Fibroblast of skin of abdomen (primary cell): ENCODE results near the gene SMPDL3A.
A peak's percentile ranks its signal among the peaks of the same experiment; 100 is the strongest.

ENCODE experiments used
- DNase-seq: peaks from one replicate; pipeline ENCODE4 v3.0.0-alpha.2; 2013

SMPDL3A gene

GRCh38 chr6:122806291-122806690, 17.2 kb downstream of the SMPDL3A start:
- DNase-seq, result peak; percentile 20

GRCh38 chr6:122808121-122808885, 19.2 kb downstream of the SMPDL3A start:
- DNase-seq, result no peak

DNA sequence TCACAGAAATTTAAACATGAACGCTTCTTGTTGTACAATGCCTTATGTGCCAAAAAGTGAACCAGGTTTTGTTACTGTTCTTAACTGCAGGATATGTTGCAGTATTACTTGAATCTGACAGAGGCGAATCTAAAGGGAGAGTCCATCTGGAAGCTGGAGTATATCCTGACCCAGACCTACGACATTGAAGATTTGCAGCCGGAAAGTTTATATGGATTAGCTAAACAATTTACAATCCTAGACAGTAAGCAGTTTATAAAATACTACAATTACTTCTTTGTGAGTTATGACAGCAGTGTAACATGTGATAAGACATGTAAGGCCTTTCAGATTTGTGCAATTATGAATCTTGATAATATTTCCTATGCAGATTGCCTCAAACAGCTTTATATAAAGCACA, 19.9 kb downstream of the SMPDL3A start:
- no peak for DNase-seq

DNA sequence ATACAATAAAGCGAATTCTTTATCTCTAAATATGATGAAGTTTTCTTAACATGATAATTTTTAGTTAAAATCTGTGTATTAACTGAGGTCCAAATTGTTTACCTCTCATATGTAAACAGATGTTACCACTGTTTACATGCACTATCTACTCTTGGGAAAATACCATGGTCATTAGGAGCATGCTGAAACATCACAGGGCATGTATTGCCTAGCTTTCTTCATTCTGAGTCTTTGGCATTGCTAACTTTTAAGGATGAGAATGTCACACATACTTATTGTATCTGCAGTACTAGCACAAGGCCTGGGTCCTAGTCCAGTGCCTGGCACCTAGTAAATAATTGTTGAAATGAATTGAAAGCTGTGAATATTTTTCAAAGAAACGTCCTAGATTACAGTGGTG, 20.6 kb downstream of the SMPDL3A start:
- no peak for DNase-seq

DNA sequence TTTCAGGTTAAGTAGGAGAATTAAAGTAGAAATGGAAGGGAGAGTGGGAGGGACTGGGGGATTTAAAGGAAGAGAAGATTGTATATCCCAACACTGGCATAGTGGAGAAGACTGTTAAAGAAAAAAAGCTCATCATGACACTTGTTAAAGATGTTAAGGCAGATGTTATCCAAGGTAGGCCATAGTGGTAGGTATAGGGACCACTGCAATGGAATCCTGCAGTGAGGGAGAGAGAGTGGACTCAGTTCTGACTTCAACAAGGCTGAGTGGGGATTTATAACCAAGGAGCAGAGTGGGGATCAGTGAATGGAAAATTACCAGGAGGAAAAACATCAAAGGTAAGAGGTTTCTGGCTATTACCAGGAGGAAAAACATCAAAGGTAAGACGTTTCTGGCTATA, 21.1 kb downstream of the SMPDL3A start:
- no peak for DNase-seq

DNA sequence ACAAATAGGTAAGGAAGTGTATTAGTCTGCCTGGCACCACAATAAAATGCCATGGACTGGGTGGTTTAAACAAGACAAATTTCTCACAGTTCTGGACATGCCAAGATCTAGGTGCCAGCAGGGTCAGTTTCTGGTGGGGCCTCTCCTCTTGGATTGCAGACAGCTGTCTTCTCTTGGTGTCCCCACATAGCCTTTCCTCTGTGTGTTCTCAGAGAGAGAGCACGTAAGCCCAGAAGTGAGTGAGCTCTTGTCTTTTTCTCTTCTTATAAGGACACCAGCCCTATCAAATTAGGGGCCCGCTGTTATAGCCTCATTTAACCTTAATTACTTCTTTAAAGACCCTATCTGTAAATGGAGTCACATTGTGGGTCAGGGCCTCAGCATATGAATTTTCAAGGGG, 28.3 kb downstream of the SMPDL3A start:
- DNase-seq, result no peak

GRCh38 chr6:122817766-122818165, 28.7 kb downstream of the SMPDL3A start:
- peak; percentile 50 for DNase-seq

- no peak for DNase-seq
Observed at GRCh38 chr6:122818866-122819265, 29.8 kb downstream of the SMPDL3A start.

- DNase-seq, result no peak
Observed at GRCh38 chr6:122821095-122821494, 32.0 kb downstream of the SMPDL3A start.

DNA sequence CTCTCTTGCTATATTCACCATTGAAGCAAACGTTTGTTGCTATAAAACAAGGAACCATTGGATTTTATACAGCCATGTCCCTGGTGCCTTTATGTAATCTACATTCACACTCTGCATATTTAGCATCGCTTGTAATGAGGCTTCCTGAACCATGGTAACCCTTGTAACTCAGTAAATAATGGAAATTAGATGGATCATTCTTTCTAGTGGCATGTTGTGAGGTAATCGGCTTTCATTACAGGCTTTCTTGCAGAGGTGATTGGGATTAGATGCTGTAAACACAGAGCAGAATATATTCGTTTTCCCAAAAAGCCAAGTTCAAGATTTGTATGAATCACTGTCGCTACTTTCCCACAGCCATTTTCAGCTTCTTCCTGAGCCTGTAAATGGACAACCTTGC, 36.1 kb downstream of the SMPDL3A start:
- DNase-seq, result no peak

- DNase-seq, result no peak
Observed at GRCh38 chr6:122829456-122829855, 40.4 kb downstream of the SMPDL3A start.

DNA sequence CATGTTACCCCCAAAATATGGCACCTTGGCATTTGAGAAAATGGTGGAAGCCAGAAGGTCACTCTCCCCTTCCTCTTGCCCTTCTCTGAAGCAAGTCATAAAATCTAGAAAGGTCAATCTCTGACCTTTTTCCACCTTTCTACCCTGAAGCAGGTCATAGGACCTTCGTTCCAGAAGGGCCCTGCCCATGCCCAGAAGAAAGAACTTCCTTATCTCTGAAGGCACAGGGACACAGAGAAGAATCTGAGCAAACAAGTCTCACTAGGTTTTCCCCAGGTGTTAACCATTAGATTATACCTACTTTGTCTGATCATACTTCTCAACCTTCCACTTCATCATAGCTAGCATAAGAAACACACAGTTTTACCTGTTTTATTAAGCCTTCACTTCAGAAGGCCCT, 42.5 kb downstream of the SMPDL3A start:
- no peak for DNase-seq

- DNase-seq, result no peak
Observed at GRCh38 chr6:122832459-122832858, 43.4 kb downstream of the SMPDL3A start.

DNA sequence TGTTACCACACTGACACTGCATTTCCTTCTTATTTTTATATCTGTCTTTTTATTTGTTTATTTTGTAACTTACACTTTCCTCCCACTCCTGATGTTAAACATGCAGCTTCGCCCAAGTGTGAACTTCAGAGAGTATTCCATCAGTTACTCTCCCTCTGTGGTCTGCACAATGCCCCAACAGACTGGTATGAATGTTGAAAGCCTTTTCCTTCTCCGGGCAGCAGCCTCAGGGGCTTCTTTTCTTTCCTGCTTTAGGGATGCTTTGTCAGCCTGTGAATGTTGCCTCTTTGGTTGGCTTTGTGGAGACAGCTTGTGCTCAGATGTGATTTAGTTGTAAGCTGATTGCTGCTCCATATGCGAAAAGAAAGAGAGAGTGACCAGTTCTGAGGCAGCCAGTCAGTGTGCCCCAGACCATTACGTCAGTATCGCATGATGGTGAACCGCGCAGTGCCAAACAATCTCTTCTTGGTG, 44.0 kb downstream of the SMPDL3A start:
- DNase-seq, result peak; percentile 27

DNA sequence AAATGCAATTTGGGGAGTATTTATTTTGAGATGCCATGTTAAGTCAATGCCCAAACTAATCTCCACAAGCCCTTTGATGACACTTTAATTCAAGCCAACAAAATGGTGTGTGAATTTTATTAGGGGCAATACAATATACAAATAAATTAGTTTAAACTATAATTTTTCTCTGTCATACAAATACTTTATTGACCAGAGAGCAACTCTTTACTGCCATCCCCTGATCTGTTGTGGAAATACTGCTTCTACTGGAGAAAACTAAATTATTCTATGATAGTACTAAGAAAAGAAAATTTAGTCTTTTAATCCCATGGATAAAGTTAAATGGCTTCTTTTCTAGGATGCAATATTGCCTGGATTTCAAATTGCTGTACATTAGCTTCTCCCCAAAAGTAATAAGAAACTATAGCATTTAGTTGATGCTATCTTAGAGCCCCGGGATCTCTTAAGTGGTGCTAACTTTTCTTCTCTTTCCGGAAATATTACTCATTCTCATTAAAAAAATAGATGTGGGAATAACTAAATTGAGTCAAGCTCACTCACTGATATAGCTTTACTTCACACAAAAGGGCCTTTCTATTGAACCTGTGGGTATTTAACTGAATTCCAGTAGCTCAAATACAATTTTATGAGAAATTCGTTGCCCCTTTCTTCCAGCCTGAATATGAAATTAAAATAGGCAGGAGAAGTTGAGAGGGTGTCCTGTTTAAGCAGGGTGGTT, 49.2 kb downstream of the SMPDL3A start:
- DNase-seq, result peak; percentile 4

DNA sequence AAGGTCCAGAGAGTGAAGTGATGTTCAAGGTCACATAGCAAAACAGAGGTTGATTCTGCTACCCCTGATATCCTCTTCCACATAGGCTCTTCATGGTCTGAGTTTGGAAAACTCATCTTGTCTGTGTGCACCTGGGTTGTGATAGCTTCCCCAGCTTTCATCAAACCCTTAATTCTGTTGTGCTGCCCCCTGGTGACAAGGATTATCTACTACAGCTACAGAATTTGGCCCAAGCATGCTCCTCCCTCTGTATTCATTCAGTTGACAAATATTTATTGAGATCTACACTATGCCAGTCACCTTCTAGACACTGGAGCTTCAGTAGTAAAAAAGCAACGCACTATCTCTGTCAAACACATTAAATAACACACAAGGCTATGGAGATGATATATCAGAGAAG, 50.4 kb downstream of the SMPDL3A start:
- peak; percentile 52 for DNase-seq

GRCh38 chr6:122839906-122840305, 50.8 kb downstream of the SMPDL3A start:
- DNase-seq, result no peak

- DNase-seq, result no peak
Observed at GRCh38 chr6:122845464-122845863, 56.4 kb downstream of the SMPDL3A start.

DNA sequence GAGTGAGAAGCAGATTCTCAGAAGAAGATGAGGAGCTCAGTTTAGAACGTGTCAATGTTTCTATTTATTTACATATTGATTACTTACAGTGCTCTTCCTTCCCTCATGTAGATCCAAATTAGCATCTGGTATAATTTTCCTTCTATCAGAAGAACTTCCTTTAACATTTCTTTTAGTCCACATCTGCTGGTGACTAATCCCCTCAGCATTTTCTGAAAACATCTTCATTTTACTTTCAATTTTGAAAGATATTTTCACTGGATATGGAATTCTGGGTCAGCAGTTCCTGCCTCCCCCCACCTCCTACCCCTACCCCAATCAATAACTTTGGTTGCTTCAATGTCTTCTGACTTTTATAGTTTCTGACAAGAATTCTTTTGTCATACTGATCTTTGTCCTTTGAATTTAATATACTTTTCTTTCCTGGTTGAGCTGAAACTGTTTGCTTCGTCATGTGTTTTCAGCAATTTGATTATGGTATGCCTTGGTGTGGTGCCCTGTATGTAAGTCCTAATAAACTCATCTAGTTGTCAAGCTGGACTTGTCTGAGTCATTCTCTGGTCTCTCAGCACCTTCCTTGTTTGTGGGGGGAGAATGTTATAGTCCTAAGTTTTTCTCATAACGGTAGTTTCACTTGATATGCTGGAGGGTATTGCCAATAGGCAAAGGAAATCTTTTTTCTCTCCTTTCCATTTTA, 57.0 kb downstream of the SMPDL3A start:
- DNase-seq, result peak; percentile 55

DNA sequence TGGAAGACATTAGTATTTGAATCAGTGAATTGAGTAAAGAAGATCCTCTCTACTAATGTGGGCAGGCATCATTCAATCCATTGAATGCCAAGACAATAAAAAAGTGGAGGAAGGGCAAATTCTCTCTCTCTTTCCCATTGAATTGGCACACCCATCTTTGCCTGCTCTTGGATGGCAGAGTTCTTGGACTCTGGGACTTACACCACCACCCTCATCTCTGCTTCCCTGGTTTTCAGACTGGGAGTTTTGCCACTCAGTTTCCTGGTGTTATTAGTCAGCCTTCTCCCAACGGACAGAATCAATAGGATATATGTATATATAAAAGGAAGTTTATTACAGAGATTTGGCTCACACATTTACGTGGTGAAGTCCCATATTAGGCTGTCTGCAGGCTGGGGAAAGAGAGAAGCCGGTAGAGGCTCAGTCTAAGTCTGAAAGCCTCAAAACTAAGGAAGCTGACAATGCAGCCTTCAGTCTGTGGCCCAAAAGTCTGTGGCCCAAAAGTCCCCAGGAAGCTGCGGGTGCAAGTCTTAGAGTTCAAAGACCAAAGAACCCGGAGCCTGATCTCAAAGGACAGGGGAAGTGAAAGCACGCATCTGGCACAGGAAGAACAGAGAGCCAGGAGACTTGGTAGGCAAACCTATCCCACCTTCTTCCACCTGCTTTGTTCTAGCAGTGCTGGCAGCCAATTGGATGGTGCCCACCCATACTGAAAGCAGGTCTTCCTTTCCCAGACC, 64.4 kb downstream of the SMPDL3A start:
- no peak for DNase-seq
